ENCODE measurements around the gene CELF6.

CELF6 gene

DNA sequence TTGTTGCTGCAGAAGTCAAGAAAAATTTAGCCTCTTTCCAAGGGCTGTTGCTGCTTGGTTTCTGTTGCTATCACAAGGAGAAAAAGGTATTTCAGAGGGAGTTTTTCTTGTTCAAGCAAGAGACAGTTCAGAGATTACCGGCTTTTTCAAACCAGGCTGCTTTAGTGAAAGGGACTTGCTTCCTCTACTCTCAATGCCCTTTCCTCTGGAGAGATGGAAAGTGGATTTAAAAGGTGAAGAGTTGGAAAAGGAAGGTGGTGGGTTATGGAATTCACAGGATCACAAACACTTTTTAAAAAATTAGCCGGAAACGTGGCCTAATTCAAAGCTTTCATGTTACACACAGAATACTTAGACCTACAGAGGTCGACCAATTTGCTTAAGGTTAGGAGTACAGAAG is 48.7 kb downstream of the CELF6 start:
- Histone ChIP-seq H3K9me3 (no peaks in the 10 kb centered on the region), H3K4me1 (no peaks in the 10 kb centered on the region), H3K36me3 (peaks cover 19% of the 10 kb centered on the region), H3K27me3 (no peaks in the 10 kb centered on the region), H3K4me3 (ENCODE audit: low read depth, low read length) (peak overlapping the region; percentile 81)
- DNase-seq = no peak
- TF ChIP-seq, protein P1, sequence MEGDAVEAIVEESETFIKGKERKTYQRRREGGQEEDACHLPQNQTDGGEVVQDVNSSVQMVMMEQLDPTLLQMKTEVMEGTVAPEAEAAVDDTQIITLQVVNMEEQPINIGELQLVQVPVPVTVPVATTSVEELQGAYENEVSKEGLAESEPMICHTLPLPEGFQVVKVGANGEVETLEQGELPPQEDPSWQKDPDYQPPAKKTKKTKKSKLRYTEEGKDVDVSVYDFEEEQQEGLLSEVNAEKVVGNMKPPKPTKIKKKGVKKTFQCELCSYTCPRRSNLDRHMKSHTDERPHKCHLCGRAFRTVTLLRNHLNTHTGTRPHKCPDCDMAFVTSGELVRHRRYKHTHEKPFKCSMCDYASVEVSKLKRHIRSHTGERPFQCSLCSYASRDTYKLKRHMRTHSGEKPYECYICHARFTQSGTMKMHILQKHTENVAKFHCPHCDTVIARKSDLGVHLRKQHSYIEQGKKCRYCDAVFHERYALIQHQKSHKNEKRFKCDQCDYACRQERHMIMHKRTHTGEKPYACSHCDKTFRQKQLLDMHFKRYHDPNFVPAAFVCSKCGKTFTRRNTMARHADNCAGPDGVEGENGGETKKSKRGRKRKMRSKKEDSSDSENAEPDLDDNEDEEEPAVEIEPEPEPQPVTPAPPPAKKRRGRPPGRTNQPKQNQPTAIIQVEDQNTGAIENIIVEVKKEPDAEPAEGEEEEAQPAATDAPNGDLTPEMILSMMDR (IDR thresholded peaks at IDR 0.05; ENCODE audit: low read depth, low read length) = no peak

GRCh38 chr15:72269739-72270138 is 50.2 kb downstream of the CELF6 start:
- TF ChIP-seq, protein P1 (IDR thresholded peaks at IDR 0.05; ENCODE audit: low read depth, low read length) = no peak
- H3K4me3 ChIP-seq (ENCODE audit: low read depth, low read length) = no peak overlapping the region
- no peaks in the 10 kb centered on the region for H3K4me1 ChIP-seq
- no peaks in the 10 kb centered on the region for H3K9me3 ChIP-seq
- DNase-seq = no peak
- peaks cover 34% of the 10 kb centered on the region for H3K36me3 ChIP-seq
- no peaks in the 10 kb centered on the region for H3K27me3 ChIP-seq

- H3K4me3 ChIP-seq (ENCODE audit: low read depth, low read length) = no peak overlapping the region
- H3K27me3 ChIP-seq = no peaks in the 10 kb centered on the region
- H3K4me1 ChIP-seq = no peaks in the 10 kb centered on the region
- peaks cover 74% of the 10 kb centered on the region for H3K36me3 ChIP-seq
- H3K9me3 ChIP-seq = no peaks in the 10 kb centered on the region
- TF ChIP-seq, protein P1 (IDR thresholded peaks at IDR 0.05; ENCODE audit: low read depth, low read length) = no peak
- no peak for DNase-seq
Observed at GRCh38 chr15:72265031-72265430, 54.9 kb downstream of the CELF6 start.

DNA sequence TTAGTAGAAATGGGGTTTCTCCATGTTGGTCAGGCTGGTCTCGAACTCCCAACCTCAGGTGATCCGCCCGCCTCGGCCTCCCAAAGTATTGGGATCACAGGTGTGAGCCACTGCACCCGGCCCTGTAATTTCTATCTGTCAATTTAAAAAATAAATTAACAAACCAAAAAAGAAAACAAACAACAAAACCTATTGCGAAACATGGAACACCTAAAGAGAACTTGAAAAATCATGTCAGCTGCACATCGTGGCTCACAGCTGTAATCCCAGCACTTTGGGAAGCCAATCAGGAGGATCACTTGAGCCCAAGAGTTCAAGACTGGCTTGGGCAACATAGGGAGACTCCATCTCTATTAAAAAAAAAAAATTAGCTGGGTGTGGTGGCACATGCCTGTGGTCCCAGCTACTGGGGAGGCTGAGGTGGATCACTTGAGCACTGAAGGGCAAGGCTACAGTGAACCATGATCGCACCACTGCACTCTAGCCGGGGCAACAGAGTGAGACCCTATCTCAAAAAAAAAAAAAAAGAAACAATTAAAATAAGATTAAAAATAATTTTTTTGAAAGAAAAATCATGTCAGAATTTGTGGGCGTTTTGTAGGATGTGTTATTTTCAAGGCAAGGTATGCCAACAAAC is 67.2 kb downstream of the CELF6 start:
- Histone ChIP-seq H3K27me3 (no peaks in the 10 kb centered on the region), H3K4me1 (no peaks in the 10 kb centered on the region), H3K9me3 (no peaks in the 10 kb centered on the region), H3K36me3 (peaks cover 62% of the 10 kb centered on the region), H3K4me3 (ENCODE audit: low read depth, low read length) (no peak overlapping the region)
- TF ChIP-seq, protein P1 (IDR thresholded peaks at IDR 0.05; ENCODE audit: low read depth, low read length) = no peak
- DNase-seq = no peak

- H3K36me3 ChIP-seq = peaks cover 36% of the 10 kb centered on the region
- TF ChIP-seq, protein P1 (IDR thresholded peaks at IDR 0.05; ENCODE audit: low read depth, low read length) = no peak
Observed at GRCh38 chr15:72249142-72249810, 70.7 kb downstream of the CELF6 start.

GRCh38 chr15:72248514-72248913 is 71.4 kb downstream of the CELF6 start:
- TF ChIP-seq, protein P1 (IDR thresholded peaks at IDR 0.05; ENCODE audit: low read depth, low read length) = no peak
- no peak overlapping the region for H3K4me3 ChIP-seq (ENCODE audit: low read depth, low read length)
- no peaks in the 10 kb centered on the region for H3K4me1 ChIP-seq
- H3K9me3 ChIP-seq = no peaks in the 10 kb centered on the region
- peaks cover 38% of the 10 kb centered on the region for H3K36me3 ChIP-seq
- H3K27me3 ChIP-seq = no peaks in the 10 kb centered on the region
- no peak for DNase-seq

More at GRCh38 chr15:72249142-72249810, 70.7 kb downstream of the CELF6 start:
- Histone ChIP-seq H3K4me3 (ENCODE audit: low read depth, low read length) (no peak overlapping the region), H3K4me1 (no peaks in the 10 kb centered on the region), H3K27me3 (no peaks in the 10 kb centered on the region), H3K9me3 (no peaks in the 10 kb centered on the region)
- DNase-seq = no peak
